ENCODE measurements around the gene ERFE.

- TF ChIP-seq EZH2phosphoT487 (IDR thresholded peaks at IDR 0.05; ENCODE audit: low read length) (no peak), EZH2 (optimal IDR thresholded peaks at IDR 0.05; ENCODE audit: low read depth, low read length) (no peak)
Observed at GRCh38 chr2:238114331-238114841, 44.4 kb upstream of the ERFE start.
